DND-41 (cell line): Measurements from ENCODE around the gene DMRTA2.

Source experiments
- CTCF ChIP-seq: IDR thresholded peaks from 2 replicates; pipeline ENCODE4 v1.5.1; 2012; ENCODE audit warnings: borderline replicate concordance, low read length, moderate library complexity, mild to moderate bottlenecking; ENCODE audit not compliant: poor library complexity, severe bottlenecking; ENCODE audit errors: extremely low read depth
- EZH2 ChIP-seq: IDR thresholded peaks from 3 replicates; pipeline ENCODE4 v1.6.1; 2012; ENCODE audit warnings: borderline replicate concordance, low read depth, mild to moderate bottlenecking, moderate library complexity, low read length, inconsistent platforms; ENCODE audit not compliant: severe bottlenecking

- TF ChIP-seq EZH2 (no peak), CTCF (no peak)
These were observed at the start of gene DMRTA2 for GRCh38 chr1:50422946-50423669.
